IMR-90 (cell line): ENCODE data around the gene MTA2.

Source experiments
- POLR2A ChIP-seq: IDR thresholded peaks from 2 replicates; pipeline ENCODE4 v1.6.1; 2012; ENCODE audit warnings: mild to moderate bottlenecking, low read depth, low read length
- RCOR1 ChIP-seq: IDR thresholded peaks from 2 replicates; pipeline ENCODE4 v1.6.1; 2012; ENCODE audit warnings: mild to moderate bottlenecking, low read length, improper control_type of control experiment; ENCODE audit not compliant: insufficient replicate concordance
- TF ChIP-seq, protein P1 (sequence below): conservative IDR thresholded peaks from 2 replicates; pipeline ENCODE4 v1.5.1; 2012; ENCODE audit warnings: mild to moderate bottlenecking, low read depth, low read length, improper control_type of control experiment
- TF ChIP-seq, protein P2 (sequence below): fragments of 150-350 bp; IDR thresholded peaks from 2 replicates; pipeline ENCODE4 v1.6.1; 2017; ENCODE audit warnings: mild to moderate bottlenecking, antibody characterized with exemption, low read length, low read depth
- TF ChIP-seq, protein P3 (sequence below): fragments of 150-350 bp; IDR thresholded peaks from 2 replicates; pipeline ENCODE4 v1.6.1; 2016; ENCODE audit warnings: low read depth, mild to moderate bottlenecking, low read length, moderate library complexity, borderline replicate concordance

DNA sequence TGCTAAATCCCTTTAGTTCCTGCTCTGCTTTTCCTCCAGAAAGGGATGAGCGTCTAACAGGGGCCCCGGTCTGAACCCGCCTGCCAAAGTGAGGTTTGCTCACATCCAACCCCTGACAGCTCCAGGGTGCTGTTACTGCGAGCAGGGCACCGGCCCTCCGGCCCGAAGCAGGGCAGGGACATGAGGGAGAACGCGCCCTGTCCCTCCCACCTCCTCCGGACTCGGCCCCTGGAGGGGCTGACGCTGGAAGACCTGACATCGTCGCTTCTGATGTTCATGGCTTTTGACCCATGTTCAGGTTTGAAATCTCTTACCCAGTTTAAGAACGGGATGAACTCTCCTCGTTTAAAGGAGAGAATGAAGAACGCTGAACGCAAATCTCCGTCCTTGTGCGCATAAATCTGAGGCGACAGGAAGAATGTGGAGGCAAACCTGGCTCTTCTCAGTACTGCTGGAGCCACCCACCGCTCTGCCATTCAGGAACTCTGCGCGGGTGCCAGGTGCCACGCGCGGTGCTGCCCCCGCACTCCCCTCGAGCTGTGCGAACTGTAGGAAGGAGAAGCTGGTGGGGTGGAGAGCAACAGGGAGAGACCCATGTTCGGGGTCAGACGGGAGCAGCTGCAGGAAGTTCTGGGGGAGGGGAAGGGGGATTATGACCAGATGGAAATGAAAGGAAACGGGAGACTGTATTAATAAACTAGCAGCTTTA lies 27.1 kb downstream of the MTA2 start:
- TF ChIP-seq POLR2A (no peak), RCOR1 (no peak)
- TF ChIP-seq, protein P1, sequence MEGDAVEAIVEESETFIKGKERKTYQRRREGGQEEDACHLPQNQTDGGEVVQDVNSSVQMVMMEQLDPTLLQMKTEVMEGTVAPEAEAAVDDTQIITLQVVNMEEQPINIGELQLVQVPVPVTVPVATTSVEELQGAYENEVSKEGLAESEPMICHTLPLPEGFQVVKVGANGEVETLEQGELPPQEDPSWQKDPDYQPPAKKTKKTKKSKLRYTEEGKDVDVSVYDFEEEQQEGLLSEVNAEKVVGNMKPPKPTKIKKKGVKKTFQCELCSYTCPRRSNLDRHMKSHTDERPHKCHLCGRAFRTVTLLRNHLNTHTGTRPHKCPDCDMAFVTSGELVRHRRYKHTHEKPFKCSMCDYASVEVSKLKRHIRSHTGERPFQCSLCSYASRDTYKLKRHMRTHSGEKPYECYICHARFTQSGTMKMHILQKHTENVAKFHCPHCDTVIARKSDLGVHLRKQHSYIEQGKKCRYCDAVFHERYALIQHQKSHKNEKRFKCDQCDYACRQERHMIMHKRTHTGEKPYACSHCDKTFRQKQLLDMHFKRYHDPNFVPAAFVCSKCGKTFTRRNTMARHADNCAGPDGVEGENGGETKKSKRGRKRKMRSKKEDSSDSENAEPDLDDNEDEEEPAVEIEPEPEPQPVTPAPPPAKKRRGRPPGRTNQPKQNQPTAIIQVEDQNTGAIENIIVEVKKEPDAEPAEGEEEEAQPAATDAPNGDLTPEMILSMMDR = no peak
- TF ChIP-seq, protein P2, sequence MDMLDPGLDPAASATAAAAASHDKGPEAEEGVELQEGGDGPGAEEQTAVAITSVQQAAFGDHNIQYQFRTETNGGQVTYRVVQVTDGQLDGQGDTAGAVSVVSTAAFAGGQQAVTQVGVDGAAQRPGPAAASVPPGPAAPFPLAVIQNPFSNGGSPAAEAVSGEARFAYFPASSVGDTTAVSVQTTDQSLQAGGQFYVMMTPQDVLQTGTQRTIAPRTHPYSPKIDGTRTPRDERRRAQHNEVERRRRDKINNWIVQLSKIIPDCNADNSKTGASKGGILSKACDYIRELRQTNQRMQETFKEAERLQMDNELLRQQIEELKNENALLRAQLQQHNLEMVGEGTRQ = no peak
- TF ChIP-seq, protein P3, sequence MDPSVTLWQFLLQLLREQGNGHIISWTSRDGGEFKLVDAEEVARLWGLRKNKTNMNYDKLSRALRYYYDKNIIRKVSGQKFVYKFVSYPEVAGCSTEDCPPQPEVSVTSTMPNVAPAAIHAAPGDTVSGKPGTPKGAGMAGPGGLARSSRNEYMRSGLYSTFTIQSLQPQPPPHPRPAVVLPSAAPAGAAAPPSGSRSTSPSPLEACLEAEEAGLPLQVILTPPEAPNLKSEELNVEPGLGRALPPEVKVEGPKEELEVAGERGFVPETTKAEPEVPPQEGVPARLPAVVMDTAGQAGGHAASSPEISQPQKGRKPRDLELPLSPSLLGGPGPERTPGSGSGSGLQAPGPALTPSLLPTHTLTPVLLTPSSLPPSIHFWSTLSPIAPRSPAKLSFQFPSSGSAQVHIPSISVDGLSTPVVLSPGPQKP = no peak
